SH-SY5Y (cell line): ENCODE data around the gene C11orf86.

ENCODE experiments used
- GATA2 ChIP-seq: IDR thresholded peaks from 2 replicates; pipeline ENCODE4 v1.6.1; 2011; ENCODE audit warnings: mild to moderate bottlenecking, low read depth, low read length
- GATA3 ChIP-seq: IDR thresholded peaks from 2 replicates; pipeline ENCODE4 v1.6.1; 2011; ENCODE audit warnings: low read depth, mild to moderate bottlenecking, low read length, moderate library complexity

C11orf86 gene

GRCh38 chr11:66978229-66978628 lies 3.1 kb downstream of the C11orf86 start:
- TF ChIP-seq GATA3 (no peak), GATA2 (no peak)

GRCh38 chr11:66978717-66979116 lies 3.6 kb downstream of the C11orf86 start:
- TF ChIP-seq GATA2 (no peak), GATA3 (no peak)

GRCh38 chr11:66979336-66979980 lies 4.4 kb downstream of the C11orf86 start:
- TF ChIP-seq GATA2 (no peak), GATA3 (no peak)

- TF ChIP-seq GATA3: no peak
- TF ChIP-seq GATA2: no peak
Observed at GRCh38 chr11:66981976-66982578, 7.0 kb downstream of the C11orf86 start.

GRCh38 chr11:66983275-66983924 lies 8.3 kb downstream of the C11orf86 start:
- TF ChIP-seq GATA2: no peak

- TF ChIP-seq GATA2: no peak
- TF ChIP-seq GATA3: no peak
Observed at GRCh38 chr11:66985508-66986177, 10.5 kb downstream of the C11orf86 start.

GRCh38 chr11:66986178-66986545 lies 11.1 kb downstream of the C11orf86 start:
- TF ChIP-seq GATA2 (no peak), GATA3 (no peak)

GRCh38 chr11:66987158-66987620 lies 12.1 kb downstream of the C11orf86 start:
- TF ChIP-seq GATA2: no peak
- TF ChIP-seq GATA3: no peak

GRCh38 chr11:66987924-66988637 lies 13.0 kb downstream of the C11orf86 start:
- no peak for TF ChIP-seq GATA2
- no peak for TF ChIP-seq GATA3

- TF ChIP-seq GATA2 (no peak), GATA3 (no peak)
Observed at GRCh38 chr11:66992041-66992440, 16.9 kb downstream of the C11orf86 start.

GRCh38 chr11:66996609-66997273 lies 21.6 kb downstream of the C11orf86 start:
- TF ChIP-seq GATA3 (no peak), GATA2 (no peak)

GRCh38 chr11:66999555-66999954 lies 24.5 kb downstream of the C11orf86 start:
- no peak for TF ChIP-seq GATA2
- no peak for TF ChIP-seq GATA3

- TF ChIP-seq GATA3: no peak
- TF ChIP-seq GATA2: no peak
Observed at GRCh38 chr11:67001332-67001731, 26.2 kb downstream of the C11orf86 start.
